ENCODE data around the gene LMOD1. TPM values are rescaled to one million over a fixed set of nuclear protein-coding genes. Genes with fewer than 3 reads are reported as not detected.

The LMOD1 gene
- not detected for total RNA-seq

DNA sequence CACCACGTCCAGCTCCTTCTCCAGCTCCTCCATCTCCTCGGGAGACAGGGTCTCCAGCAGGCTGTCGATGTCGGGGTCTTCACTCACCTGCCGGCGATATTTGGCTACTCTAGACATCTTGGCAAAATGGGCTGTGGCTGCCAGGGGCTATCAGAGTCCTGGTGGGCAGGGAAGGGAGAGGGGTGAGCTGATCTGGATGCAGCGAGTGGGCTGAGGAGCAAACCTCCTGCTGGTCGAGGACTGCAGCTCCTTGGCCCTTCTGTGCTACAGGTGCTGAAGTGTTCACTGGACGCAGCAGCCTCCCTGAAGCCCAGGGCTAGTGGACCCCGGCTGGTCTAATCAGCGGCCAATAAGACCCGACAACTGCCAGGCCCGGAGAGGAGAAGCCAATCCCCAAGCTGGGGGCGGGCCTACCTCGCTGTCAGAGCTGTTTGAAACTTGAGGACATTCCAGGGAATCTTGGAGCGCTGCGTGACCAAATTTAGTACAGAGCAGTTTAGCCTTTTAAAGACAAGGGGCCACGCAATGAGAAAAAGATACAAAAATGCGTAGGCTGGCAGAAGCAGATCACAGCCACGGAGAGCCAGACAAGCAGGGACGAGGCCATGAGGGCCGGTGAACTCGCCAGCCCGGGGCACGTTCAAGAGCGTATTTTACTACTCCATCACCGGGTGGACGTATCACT lies at the start of gene LMOD1:
Gene LMOD1 (minus strand): TSS at position 325 of the 685 bp plus-strand sequence. CDS start 208 bp downstream, at position 117.
- peaks cover 45% of the 10 kb centered on the region for H3K27me3 Mint-ChIP-seq
- peak within 1 kb of the TSS; percentile 30 for H3K4me3 Mint-ChIP-seq
- no peak within 1 kb of the TSS for H3K27ac Mint-ChIP-seq
- no peaks in the 10 kb centered on the region for H3K4me1 Mint-ChIP-seq
- H3K36me3 Mint-ChIP-seq (ENCODE audit: low read depth), result no peaks in the 10 kb centered on the region
- H3K9me3 Mint-ChIP-seq, result no peaks in the 10 kb centered on the region
- ATAC-seq (replicated peaks), result peak; percentile 35

DNA sequence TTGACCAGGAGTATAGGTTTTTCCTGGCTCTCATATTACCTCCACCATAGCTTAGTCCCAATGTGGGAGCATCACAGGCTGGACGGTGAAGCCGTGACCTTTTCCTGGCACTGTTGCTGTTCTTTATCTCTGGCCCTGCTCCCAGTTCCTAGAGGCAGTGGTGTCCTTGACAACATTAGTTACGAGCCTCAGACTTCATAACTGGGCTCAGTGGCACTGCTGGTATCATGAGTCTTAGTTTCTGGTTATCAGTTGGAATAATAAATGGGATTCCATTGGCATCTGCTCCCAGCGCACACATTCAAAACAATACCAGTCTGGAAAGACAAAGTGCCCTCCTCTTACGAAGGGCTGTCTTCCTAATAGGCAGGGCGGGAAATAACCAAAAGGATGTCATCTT lies 44.1 kb upstream of the LMOD1 start:
- Mint-ChIP-seq H3K27me3 (no peaks in the 10 kb centered on the region), H3K9me3 (no peaks in the 10 kb centered on the region), H3K36me3 (ENCODE audit: low read depth) (peaks cover 75% of the 10 kb centered on the region), H3K4me3 (no peak overlapping the region), H3K27ac (no peak overlapping the region), H3K4me1 (peaks cover 3% of the 10 kb centered on the region)
- ATAC-seq (replicated peaks), result no peak

DNA sequence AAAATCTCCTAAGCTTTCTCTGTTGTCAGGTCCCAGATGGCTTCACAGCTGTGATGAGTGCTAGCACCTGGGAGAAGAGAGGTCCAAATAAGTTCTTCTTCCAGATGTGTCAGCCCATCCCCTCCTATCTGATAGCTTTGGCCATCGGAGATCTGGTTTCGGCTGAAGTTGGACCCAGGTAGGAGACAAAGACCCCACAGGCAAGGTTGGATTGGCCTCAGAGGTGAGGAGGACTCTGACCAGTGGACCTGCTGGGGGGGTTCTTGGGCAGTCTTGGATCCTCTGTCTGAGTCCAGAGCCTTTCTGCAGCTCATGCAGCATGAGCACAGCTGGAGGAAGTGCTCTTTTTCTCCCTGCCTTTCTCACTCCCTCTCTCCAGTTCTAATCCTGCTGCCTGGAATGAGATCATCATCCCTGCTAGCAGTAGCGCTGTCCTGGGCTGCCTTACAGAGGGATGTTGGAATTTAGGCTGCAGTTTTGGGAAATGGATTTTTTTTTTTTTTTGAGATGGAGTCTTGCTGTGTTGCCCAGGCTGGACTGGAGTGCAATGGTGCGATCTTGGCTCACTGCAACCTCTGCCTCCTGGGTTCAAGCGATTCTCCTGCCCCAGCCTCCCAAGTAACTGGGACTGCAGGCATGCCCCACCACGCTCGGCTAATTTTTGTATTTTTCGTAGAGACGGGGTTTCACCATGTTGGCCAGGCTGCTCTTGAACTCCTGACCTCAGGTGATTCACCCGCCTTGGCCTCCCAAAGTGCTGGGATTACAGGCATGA lies 43.2 kb upstream of the LMOD1 start:
- H3K4me3 Mint-ChIP-seq, result no peak overlapping the region
- ATAC-seq (replicated peaks), result no peak
- H3K36me3 Mint-ChIP-seq (ENCODE audit: low read depth), result peaks cover 67% of the 10 kb centered on the region
- H3K4me1 Mint-ChIP-seq, result peaks cover 4% of the 10 kb centered on the region
- H3K27me3 Mint-ChIP-seq, result no peaks in the 10 kb centered on the region
- no peak overlapping the region for H3K27ac Mint-ChIP-seq
- H3K9me3 Mint-ChIP-seq, result no peaks in the 10 kb centered on the region

DNA sequence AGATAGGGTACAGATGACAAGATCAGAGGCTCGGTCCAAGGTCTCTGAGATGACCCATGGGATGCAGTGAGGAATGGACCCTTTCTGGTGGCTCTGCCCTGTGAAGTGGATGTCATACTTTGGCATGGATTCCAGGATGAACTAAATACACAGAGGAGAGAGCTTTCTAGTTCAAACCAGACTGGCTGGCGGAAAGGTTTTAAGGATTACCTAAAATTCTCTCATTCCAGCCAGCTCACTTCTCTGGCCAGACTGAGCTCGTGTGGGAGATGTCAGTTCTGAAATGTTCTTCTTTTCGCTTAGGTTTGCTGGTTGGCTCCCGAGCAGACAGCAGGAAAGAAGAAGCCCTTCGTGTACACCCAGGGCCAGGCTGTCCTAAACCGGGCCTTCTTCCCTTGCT lies 42.3 kb upstream of the LMOD1 start:
- peaks cover 58% of the 10 kb centered on the region for H3K36me3 Mint-ChIP-seq (ENCODE audit: low read depth)
- no peak for ATAC-seq (replicated peaks)
- H3K9me3 Mint-ChIP-seq, result no peaks in the 10 kb centered on the region
- no peak overlapping the region for H3K4me3 Mint-ChIP-seq
- no peaks in the 10 kb centered on the region for H3K27me3 Mint-ChIP-seq
- H3K27ac Mint-ChIP-seq, result no peak overlapping the region
- H3K4me1 Mint-ChIP-seq, result peaks cover 9% of the 10 kb centered on the region

DNA sequence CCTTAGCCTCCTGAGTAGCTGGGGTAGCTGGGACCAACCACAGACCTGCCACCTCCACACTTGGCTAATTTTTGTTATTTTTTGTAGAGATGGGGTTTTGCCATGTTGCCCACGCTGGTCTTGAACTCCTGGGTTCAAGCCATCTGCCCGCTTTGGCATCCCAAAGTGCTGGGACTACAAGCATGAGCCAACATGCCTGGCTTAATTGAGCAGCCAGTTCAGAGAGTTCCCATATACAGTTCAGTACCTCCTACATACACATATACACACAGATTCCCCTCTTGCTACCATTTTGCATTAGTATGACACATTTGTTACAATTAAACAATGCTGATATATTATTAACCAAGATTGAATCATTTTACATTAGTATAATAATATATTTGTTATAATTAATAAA lies 39.0 kb upstream of the LMOD1 start:
- Mint-ChIP-seq H3K36me3 (ENCODE audit: low read depth) (peaks cover 32% of the 10 kb centered on the region), H3K9me3 (no peaks in the 10 kb centered on the region), H3K4me3 (no peak overlapping the region), H3K27ac (no peak overlapping the region), H3K27me3 (no peaks in the 10 kb centered on the region), H3K4me1 (peaks cover 19% of the 10 kb centered on the region)
- ATAC-seq (replicated peaks), result no peak

DNA sequence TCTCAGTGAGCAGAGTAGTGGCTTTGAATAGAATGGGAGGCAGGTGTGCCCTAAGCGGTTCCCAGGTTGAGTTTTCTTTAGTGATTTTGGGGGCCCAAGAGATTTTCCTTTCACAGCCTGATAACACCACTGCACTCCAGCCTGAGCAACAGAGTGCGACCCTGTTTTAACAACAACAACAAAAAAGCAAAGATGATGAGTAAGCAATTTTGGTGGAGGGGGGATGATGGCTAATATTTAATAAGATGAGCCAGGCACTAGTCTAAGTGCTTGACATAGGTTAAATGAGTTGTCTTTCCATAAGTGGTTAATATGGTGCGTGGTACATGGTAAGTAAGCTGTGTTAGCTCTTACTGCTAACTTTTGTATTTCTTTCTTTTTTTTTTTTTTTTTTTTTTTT lies 38.1 kb upstream of the LMOD1 start:
- Mint-ChIP-seq H3K27me3 (no peaks in the 10 kb centered on the region), H3K9me3 (no peaks in the 10 kb centered on the region), H3K4me3 (peak overlapping the region; percentile 96), H3K27ac (no peak overlapping the region), H3K4me1 (peaks cover 19% of the 10 kb centered on the region), H3K36me3 (ENCODE audit: low read depth) (peaks cover 23% of the 10 kb centered on the region)
- no peak for ATAC-seq (replicated peaks)

DNA sequence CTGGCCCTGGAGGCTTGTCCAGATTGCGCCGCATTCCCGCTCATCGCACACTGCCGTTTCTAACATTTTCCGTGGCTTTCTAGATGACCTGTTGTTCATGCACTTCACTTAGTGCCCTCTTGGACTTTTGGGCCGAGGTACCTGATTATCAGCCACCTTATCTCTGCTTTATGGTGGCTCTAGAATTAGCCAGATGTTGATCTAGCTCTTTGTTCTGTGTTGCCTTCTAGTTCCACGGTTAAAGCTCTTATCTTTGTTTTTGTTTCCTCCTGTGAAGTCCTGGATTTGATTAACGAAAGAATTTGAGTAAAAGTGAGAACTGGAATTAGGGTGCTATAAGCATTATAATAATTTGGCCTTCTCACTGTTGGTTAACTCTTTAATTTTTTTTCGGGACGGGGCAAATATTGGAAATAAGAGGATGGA lies 37.0 kb upstream of the LMOD1 start:
- ATAC-seq (replicated peaks), result no peak
- no peaks in the 10 kb centered on the region for H3K9me3 Mint-ChIP-seq

DNA sequence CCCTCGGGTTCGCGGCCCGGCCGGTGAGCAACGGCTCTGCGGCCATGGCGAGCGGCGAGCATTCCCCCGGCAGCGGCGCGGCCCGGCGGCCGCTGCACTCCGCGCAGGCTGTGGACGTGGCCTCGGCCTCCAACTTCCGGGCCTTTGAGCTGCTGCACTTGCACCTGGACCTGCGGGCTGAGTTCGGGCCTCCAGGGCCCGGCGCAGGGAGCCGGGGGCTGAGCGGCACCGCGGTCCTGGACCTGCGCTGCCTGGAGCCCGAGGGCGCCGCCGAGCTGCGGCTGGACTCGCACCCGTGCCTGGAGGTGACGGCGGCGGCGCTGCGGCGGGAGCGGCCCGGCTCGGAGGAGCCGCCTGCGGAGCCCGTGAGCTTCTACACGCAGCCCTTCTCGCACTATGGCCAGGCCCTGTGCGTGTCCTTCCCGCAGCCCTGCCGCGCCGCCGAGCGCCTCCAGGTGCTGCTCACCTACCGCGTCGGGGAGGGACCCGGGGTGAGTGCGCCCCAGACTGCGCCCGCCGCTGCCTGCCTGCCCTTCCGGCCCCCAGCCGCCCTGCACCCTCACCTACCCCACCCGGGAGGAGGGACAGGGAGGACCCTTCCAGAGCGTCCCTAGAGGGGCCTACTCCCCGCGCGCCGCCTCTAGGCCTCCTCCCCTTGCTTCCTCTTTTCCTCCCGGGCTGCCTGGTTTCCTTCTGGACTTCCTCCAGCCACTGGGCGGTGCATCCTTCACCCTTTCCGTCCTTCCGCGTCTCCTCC lies 36.5 kb upstream of the LMOD1 start, which contains the start of gene RNPEP:
Gene RNPEP (plus strand): TSS at position 26 of the 757 bp plus-strand sequence. CDS start 19 bp downstream, at position 45.
- peak; percentile 83 for ATAC-seq (replicated peaks)
- H3K4me3 Mint-ChIP-seq, result peak within 1 kb of the TSS; percentile 96
- no peaks in the 10 kb centered on the region for H3K27me3 Mint-ChIP-seq
- H3K27ac Mint-ChIP-seq, result peak within 1 kb of the TSS; percentile 93
- peaks cover 6% of the 10 kb centered on the region for H3K36me3 Mint-ChIP-seq (ENCODE audit: low read depth)
- H3K9me3 Mint-ChIP-seq, result no peaks in the 10 kb centered on the region
- peaks cover 19% of the 10 kb centered on the region for H3K4me1 Mint-ChIP-seq

More for the DNA sequence above, 37.0 kb upstream of the LMOD1 start:
- H3K36me3 Mint-ChIP-seq (ENCODE audit: low read depth), result peaks cover 12% of the 10 kb centered on the region
- no peaks in the 10 kb centered on the region for H3K27me3 Mint-ChIP-seq
- H3K4me1 Mint-ChIP-seq, result peaks cover 19% of the 10 kb centered on the region
- H3K27ac Mint-ChIP-seq, result peak overlapping the region; percentile 93
- H3K4me3 Mint-ChIP-seq, result peak overlapping the region; percentile 96

DNA sequence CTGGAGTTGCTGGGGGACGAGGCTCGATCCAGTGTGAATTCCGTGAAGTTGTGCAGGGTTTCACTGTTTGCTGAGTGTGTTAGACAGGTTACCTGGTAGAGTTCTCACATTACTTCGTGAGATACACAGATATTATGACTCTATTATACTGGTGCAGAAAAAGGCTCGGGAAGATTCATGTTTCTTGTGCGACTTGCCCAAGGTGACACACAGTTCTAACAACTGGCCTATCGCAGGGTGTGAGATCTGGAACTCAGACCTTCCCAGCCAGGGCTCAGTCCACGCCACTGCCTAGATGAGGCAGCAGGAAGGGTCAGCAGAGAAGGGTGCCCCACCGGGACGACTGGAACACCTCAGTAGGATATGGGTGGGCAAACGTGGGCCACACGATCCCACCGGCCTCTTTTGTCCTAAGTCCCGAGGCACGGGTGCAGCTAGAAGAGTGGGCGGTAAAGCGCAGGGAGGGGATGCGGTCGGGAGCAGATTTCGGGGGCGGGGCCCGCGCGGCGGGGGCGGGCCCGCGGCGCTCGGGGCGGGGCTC lies 35.8 kb upstream of the LMOD1 start:
- peak; percentile 36 for ATAC-seq (replicated peaks)
- Mint-ChIP-seq H3K4me3 (peak overlapping the region; percentile 95), H3K27ac (peak overlapping the region; percentile 87), H3K9me3 (no peaks in the 10 kb centered on the region), H3K27me3 (no peaks in the 10 kb centered on the region), H3K4me1 (peaks cover 19% of the 10 kb centered on the region), H3K36me3 (ENCODE audit: low read depth) (peaks cover 4% of the 10 kb centered on the region)

DNA sequence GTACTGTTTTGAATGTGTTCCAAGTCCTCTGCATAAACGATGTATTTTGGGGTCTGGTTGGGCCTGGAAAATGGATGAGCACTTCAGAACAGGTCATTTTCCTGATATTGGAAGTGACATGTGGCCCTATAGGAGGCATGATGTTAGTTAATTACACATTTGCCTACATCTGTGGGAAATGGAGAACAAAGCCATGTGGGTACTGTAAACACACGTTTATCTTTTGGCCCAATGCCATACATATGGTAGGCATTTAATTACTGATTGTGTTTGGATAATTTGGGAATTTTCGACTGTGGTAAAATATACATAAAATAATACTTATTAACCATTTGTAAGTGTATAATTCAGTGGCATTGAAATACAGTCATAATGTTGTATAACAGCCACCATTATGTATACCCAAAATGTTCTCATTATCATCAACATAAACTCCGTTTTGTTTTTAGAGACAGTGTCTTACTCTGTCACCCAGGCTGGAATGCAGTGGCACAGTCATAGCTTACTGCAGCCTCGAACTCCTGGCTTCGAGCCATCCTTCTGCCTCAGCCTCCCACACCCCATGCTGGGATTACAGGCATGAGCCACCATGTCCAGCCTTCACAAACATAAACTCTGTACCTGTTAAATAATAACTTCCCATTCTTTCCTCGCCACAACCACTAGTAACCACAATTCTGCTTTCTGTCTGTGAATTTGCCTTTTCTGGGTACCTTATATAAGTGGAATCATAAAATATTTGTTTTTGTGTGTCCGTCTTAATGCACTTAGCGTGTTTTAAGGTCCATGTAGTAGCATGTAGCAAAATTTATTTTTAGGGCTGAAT lies 24.2 kb upstream of the LMOD1 start:
- H3K36me3 Mint-ChIP-seq (ENCODE audit: low read depth), result peaks cover 58% of the 10 kb centered on the region
- H3K9me3 Mint-ChIP-seq, result no peaks in the 10 kb centered on the region
- no peaks in the 10 kb centered on the region for H3K27me3 Mint-ChIP-seq
- H3K27ac Mint-ChIP-seq, result no peak overlapping the region
- H3K4me1 Mint-ChIP-seq, result no peaks in the 10 kb centered on the region
- H3K4me3 Mint-ChIP-seq, result no peak overlapping the region
- no peak for ATAC-seq (replicated peaks)

DNA sequence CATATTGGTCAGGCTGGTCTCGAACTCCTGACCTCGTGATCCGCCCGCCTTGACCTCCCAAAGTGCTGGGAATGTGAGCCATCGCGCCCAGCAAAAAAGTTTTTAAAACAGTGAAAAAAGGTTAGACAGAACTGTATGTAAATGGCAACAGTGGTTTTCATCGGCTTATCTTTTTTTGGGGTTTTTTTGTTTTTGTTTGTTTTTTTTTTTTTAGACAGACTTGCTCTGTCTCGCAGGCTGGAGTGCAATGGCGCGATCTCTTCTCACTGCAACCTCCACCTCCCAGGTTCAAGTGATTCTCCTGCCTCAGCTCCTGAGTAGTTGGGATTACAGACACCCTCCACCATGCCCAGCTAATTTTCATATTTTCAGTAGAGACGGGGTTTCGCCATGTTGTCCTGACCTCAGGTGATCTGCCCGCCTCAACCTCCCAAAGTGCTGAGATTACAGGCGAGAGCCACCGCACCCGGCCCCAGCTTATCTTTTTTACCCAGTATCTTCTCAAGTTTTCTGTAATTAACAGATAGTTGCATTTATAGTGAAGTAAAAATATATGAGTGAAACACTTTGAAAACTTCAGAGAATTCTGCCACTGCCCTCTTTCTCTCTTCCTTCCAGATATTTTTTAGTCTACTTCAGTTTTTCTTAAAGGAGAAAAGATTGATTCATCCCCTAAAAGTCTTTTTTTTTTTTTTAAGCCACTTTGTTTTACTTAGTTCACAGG lies 22.0 kb upstream of the LMOD1 start:
- no peaks in the 10 kb centered on the region for H3K4me1 Mint-ChIP-seq
- H3K9me3 Mint-ChIP-seq, result no peaks in the 10 kb centered on the region
- H3K27me3 Mint-ChIP-seq, result no peaks in the 10 kb centered on the region
- H3K36me3 Mint-ChIP-seq (ENCODE audit: low read depth), result peaks cover 76% of the 10 kb centered on the region
- H3K27ac Mint-ChIP-seq, result no peak overlapping the region
- ATAC-seq (replicated peaks), result no peak
- no peak overlapping the region for H3K4me3 Mint-ChIP-seq

DNA sequence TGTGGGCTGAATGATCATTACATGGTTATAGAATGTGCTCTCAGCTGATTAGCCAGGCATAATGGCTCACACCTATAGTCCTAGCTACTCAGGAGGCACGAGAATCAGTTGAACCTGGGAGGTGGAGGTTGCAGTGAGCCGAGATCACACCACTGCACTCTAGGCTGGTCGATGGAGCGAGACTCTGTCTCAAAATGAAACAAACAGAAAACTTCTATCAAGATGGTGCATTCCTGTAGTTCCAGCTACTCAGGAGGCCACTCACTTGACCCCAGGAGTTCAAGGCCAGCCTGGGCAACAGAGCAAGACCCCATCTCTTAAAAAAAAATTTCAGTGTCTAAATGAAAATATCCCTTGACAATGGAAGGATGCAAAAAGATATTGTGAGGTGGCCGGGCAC lies 19.8 kb upstream of the LMOD1 start:
- H3K27me3 Mint-ChIP-seq, result no peaks in the 10 kb centered on the region
- no peak overlapping the region for H3K27ac Mint-ChIP-seq
- peaks cover 97% of the 10 kb centered on the region for H3K36me3 Mint-ChIP-seq (ENCODE audit: low read depth)
- H3K9me3 Mint-ChIP-seq, result no peaks in the 10 kb centered on the region
- H3K4me1 Mint-ChIP-seq, result no peaks in the 10 kb centered on the region
- ATAC-seq (replicated peaks), result no peak
- H3K4me3 Mint-ChIP-seq, result no peak overlapping the region

DNA sequence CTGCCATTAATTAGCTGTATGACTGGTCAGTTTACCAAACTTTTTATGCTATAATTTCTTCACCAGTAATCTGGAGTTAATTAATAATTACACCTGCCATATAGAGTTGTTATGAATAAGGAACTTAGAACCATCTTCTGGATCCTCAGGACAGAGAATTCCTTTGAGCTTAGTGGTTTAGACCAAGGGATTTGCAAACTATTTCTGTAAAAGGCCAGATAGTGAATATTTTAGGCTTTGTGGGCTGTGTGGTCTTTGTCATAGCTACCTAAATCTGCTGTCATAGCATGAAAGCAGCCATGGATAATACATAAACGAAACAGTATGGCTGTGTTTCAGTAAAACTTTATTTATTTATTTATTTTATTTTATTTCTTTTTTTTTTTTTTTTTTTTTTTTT lies 17.9 kb upstream of the LMOD1 start:
- Mint-ChIP-seq H3K27me3 (no peaks in the 10 kb centered on the region), H3K4me3 (no peak overlapping the region), H3K9me3 (no peaks in the 10 kb centered on the region), H3K4me1 (no peaks in the 10 kb centered on the region), H3K27ac (no peak overlapping the region), H3K36me3 (ENCODE audit: low read depth) (peaks cover 93% of the 10 kb centered on the region)
- ATAC-seq (replicated peaks), result no peak

Measured in activated T-helper 17 cell treated with anti-CD3 and anti-CD28 coated beads, Interleukin-2, amount 50 U/mL, for 72 hours (primary cell).